WTC11 (cell line): Measurements from ENCODE around the gene CACNA1E. TPM values are rescaled to one million over a fixed set of nuclear protein-coding genes. Genes with fewer than 3 reads are reported as not detected.

Source experiments
- ATAC-seq: fragments of 200-7000 bp; cut with Tn5 transposase; 2 replicates; pipeline ENCODE4 v1.10.0; 2021; ENCODE audit warnings: mild to moderate bottlenecking, moderate library complexity
- CTCF ChIA-PET: fragments of 300-600 bp; sonication (Branson Sonifier 250); formaldehyde crosslinking; loops from one replicate; lab custom pipeline; 2021; ENCODE audit warnings: antibody characterized with exemption; lab: Charles Lee
- POLR2A ChIA-PET: fragments of 350-600 bp; sonication (Branson Sonifier 250); formaldehyde crosslinking; loops from one replicate; lab custom pipeline; 2021; ENCODE audit warnings: antibody characterized with exemption; lab: Charles Lee
- DNase-seq: peaks from one replicate; pipeline ENCODE4 v3.0.0; 2021; ENCODE audit warnings: low spot score
- H3K27ac Mint-ChIP-seq: 2 replicates; pipeline ENCODE4 v1.8.0; 2021; ENCODE audit warnings: mixed read lengths
- H3K27me3 Mint-ChIP-seq: 2 replicates; pipeline ENCODE4 v1.8.0; 2021; ENCODE audit warnings: low read depth, mild to moderate bottlenecking, moderate library complexity, mixed read lengths
- H3K36me3 Mint-ChIP-seq: 2 replicates; pipeline ENCODE4 v1.8.0; 2021; ENCODE audit warnings: mixed read lengths
- H3K4me1 Mint-ChIP-seq: 2 replicates; pipeline ENCODE4 v1.8.0; 2022; ENCODE audit warnings: mixed read lengths
- H3K4me3 Mint-ChIP-seq: 2 replicates; pipeline ENCODE4 v1.8.0; 2021; ENCODE audit warnings: mild to moderate bottlenecking, moderate library complexity, mixed read lengths
- H3K9me3 Mint-ChIP-seq: 2 replicates; pipeline ENCODE4 v1.8.0; 2021; ENCODE audit warnings: mixed read lengths
- EMX1 ChIP-seq: fragments of 250-450 bp; sonication (Bioruptor Pico); IDR thresholded peaks from 2 replicates; pipeline ENCODE4 v1.8.0; 2021; ENCODE audit warnings: mild to moderate bottlenecking
- ETV6 ChIP-seq: sonication (generic); formaldehyde crosslinking; IDR thresholded peaks from 2 replicates; pipeline ENCODE4 v1.8.1; 2022; ENCODE audit warnings: mild to moderate bottlenecking, missing genetic modification reagents
- FOXP1 ChIP-seq: sonication (generic); formaldehyde crosslinking; IDR thresholded peaks from 2 replicates; pipeline ENCODE4 v1.8.0; 2022; ENCODE audit warnings: missing genetic modification reagents, mild to moderate bottlenecking, moderate library complexity, borderline replicate concordance
- HMGA2 ChIP-seq: fragments of 250-450 bp; sonication (Bioruptor Pico); IDR thresholded peaks from 2 replicates; pipeline ENCODE4 v1.4.0; 2021; ENCODE audit warnings: mild to moderate bottlenecking, moderate library complexity
- MYBL2 ChIP-seq: sonication (generic); formaldehyde crosslinking; IDR thresholded peaks from 2 replicates; pipeline ENCODE4 v1.8.1; 2023; ENCODE audit warnings: mild to moderate bottlenecking, moderate library complexity, missing genetic modification reagents
- NFE2L1 ChIP-seq: sonication (generic); formaldehyde crosslinking; IDR thresholded peaks from 2 replicates; pipeline ENCODE4 v1.8.1; 2023; ENCODE audit warnings: missing genetic modification reagents
- NR2C2 ChIP-seq: sonication (generic); formaldehyde crosslinking; IDR thresholded peaks from 2 replicates; pipeline ENCODE4 v1.8.0; 2022; ENCODE audit warnings: mild to moderate bottlenecking, missing genetic modification reagents
- TEAD4 ChIP-seq: sonication (generic); formaldehyde crosslinking; IDR thresholded peaks from 2 replicates; pipeline ENCODE4 v1.8.0; 2022; ENCODE audit warnings: mild to moderate bottlenecking, missing genetic modification reagents
- ZNF138 ChIP-seq: sonication (generic); formaldehyde crosslinking; conservative IDR thresholded peaks from 2 replicates; pipeline ENCODE4 v1.8.1; 2022; ENCODE audit warnings: mild to moderate bottlenecking, moderate library complexity, missing genetic modification reagents
- ZNF317 ChIP-seq: sonication (generic); formaldehyde crosslinking; IDR thresholded peaks from 2 replicates; pipeline ENCODE4 v1.8.1; 2023; ENCODE audit warnings: low read depth, mild to moderate bottlenecking, moderate library complexity, missing genetic modification reagents, borderline replicate concordance
- total RNA-seq: library from RNA; stranded (reverse); gene quantifications from 3 replicates; pipeline ENCODE4 v1.2.3, GENCODE V29; 2021
- TF ChIP-seq, protein P1 (sequence below): sonication (generic); formaldehyde crosslinking; IDR thresholded peaks from 2 replicates; pipeline ENCODE4 v1.8.1; 2022; ENCODE audit warnings: low read depth, missing genetic modification reagents, borderline replicate concordance
- TF ChIP-seq, protein P2 (sequence below): sonication (generic); formaldehyde crosslinking; IDR thresholded peaks from 2 replicates; pipeline ENCODE4 v1.8.0; 2022; ENCODE audit warnings: mild to moderate bottlenecking, missing genetic modification reagents
- TF ChIP-seq, protein P3 (sequence below): sonication (generic); formaldehyde crosslinking; IDR thresholded peaks from 2 replicates; pipeline ENCODE4 v1.8.1; 2023; ENCODE audit warnings: mild to moderate bottlenecking, missing genetic modification reagents, borderline replicate concordance
- TF ChIP-seq, protein P4 (sequence below): sonication (generic); formaldehyde crosslinking; IDR thresholded peaks from 2 replicates; pipeline ENCODE4 v1.8.0; 2022; ENCODE audit warnings: mild to moderate bottlenecking, missing genetic modification reagents
- TF ChIP-seq, protein P5 (sequence below): sonication (generic); formaldehyde crosslinking; conservative IDR thresholded peaks from 2 replicates; pipeline ENCODE4 v1.8.1; 2022; ENCODE audit warnings: mild to moderate bottlenecking, missing genetic modification reagents
- TF ChIP-seq, protein P6 (sequence below): sonication (generic); formaldehyde crosslinking; IDR thresholded peaks from 2 replicates; pipeline ENCODE4 v1.8.1; 2022; ENCODE audit warnings: missing genetic modification reagents, borderline replicate concordance
- TF ChIP-seq, protein P7 (sequence below): sonication (generic); formaldehyde crosslinking; IDR thresholded peaks from 2 replicates; pipeline ENCODE4 v1.8.0; 2022; ENCODE audit warnings: missing genetic modification reagents
- TF ChIP-seq, protein P8 (sequence below): sonication (generic); formaldehyde crosslinking; IDR thresholded peaks from 2 replicates; pipeline ENCODE4 v1.8.0; 2023; ENCODE audit warnings: mild to moderate bottlenecking, missing genetic modification reagents

The CACNA1E gene
- total RNA-seq, 1 experiment from 2014 or later: 0.63 TPM

DNA sequence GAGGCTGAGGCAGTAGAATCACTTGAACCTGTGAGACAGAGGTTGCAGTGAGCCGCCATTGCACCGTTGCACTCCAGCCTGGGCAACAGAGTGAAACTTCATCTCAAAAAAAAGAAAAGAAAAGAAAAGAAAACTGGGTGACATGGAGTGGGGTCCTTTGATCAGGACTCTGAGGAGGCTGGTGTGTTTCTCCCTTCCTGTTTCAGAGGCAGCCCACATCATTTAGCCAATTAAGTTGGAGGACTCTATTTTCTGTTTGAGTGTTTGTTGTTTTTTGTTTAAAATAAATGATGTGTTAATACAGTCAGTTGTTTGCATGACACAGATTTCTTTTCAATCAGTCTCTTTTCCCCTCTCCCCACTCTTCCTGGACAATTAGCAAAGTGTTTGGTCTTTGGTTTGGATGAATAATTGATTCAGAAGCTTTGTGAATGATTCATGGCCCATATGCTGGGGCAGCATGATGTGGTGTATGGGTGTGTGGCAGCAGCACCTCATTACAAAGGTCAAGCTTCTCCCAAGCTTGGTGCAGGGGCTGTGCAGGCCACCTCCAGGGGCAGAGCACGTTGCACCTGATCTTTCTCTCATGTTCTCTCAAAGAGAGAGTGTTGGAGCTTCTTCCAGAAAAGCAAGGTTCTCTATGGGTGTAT is 48.8 kb downstream of the CACNA1E start:
- peaks cover 2% of the 10 kb centered on the region; the same call in 1 of the 2 replicates for H3K27me3 Mint-ChIP-seq
- peaks cover 15% of the 10 kb centered on the region for H3K36me3 Mint-ChIP-seq
- ChIA-PET CTCF (no interaction called here), POLR2A (no interaction called here)
- no peak overlapping the region for H3K27ac Mint-ChIP-seq
- no peak for TF ChIP-seq FOXP1 (CRISPR knock-in tag)
- TF ChIP-seq, protein P1, sequence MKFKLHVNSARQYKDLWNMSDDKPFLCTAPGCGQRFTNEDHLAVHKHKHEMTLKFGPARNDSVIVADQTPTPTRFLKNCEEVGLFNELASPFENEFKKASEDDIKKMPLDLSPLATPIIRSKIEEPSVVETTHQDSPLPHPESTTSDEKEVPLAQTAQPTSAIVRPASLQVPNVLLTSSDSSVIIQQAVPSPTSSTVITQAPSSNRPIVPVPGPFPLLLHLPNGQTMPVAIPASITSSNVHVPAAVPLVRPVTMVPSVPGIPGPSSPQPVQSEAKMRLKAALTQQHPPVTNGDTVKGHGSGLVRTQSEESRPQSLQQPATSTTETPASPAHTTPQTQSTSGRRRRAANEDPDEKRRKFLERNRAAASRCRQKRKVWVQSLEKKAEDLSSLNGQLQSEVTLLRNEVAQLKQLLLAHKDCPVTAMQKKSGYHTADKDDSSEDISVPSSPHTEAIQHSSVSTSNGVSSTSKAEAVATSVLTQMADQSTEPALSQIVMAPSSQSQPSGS (CRISPR knock-in tag): no peak
- no peak for TF ChIP-seq NR2C2
- no peak for TF ChIP-seq EMX1 (CRISPR knock-in tag)
- no peak for TF ChIP-seq TEAD4 (CRISPR knock-in tag)
- TF ChIP-seq, protein P2, sequence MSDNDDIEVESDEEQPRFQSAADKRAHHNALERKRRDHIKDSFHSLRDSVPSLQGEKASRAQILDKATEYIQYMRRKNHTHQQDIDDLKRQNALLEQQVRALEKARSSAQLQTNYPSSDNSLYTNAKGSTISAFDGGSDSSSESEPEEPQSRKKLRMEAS (CRISPR knock-in tag): no peak
- TF ChIP-seq, protein P3, sequence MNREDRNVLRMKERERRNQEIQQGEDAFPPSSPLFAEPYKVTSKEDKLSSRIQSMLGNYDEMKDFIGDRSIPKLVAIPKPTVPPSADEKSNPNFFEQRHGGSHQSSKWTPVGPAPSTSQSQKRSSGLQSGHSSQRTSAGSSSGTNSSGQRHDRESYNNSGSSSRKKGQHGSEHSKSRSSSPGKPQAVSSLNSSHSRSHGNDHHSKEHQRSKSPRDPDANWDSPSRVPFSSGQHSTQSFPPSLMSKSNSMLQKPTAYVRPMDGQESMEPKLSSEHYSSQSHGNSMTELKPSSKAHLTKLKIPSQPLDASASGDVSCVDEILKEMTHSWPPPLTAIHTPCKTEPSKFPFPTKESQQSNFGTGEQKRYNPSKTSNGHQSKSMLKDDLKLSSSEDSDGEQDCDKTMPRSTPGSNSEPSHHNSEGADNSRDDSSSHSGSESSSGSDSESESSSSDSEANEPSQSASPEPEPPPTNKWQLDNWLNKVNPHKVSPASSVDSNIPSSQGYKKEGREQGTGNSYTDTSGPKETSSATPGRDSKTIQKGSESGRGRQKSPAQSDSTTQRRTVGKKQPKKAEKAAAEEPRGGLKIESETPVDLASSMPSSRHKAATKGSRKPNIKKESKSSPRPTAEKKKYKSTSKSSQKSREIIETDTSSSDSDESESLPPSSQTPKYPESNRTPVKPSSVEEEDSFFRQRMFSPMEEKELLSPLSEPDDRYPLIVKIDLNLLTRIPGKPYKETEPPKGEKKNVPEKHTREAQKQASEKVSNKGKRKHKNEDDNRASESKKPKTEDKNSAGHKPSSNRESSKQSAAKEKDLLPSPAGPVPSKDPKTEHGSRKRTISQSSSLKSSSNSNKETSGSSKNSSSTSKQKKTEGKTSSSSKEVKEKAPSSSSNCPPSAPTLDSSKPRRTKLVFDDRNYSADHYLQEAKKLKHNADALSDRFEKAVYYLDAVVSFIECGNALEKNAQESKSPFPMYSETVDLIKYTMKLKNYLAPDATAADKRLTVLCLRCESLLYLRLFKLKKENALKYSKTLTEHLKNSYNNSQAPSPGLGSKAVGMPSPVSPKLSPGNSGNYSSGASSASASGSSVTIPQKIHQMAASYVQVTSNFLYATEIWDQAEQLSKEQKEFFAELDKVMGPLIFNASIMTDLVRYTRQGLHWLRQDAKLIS (CRISPR knock-in tag): no peak
- TF ChIP-seq, protein P4, sequence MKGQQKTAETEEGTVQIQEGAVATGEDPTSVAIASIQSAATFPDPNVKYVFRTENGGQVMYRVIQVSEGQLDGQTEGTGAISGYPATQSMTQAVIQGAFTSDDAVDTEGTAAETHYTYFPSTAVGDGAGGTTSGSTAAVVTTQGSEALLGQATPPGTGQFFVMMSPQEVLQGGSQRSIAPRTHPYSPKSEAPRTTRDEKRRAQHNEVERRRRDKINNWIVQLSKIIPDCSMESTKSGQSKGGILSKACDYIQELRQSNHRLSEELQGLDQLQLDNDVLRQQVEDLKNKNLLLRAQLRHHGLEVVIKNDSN (CRISPR knock-in tag): no peak
- TF ChIP-seq NFE2L1 (CRISPR knock-in tag): no peak
- TF ChIP-seq HMGA2 (CRISPR knock-in tag): no peak
- TF ChIP-seq, protein P5, sequence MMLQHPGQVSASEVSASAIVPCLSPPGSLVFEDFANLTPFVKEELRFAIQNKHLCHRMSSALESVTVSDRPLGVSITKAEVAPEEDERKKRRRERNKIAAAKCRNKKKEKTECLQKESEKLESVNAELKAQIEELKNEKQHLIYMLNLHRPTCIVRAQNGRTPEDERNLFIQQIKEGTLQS: no peak
- TF ChIP-seq ETV6 (CRISPR knock-in tag): no peak
- no peak for TF ChIP-seq ZNF138 (CRISPR knock-in tag)
- no peak for TF ChIP-seq ZNF317
- no peak for TF ChIP-seq MYBL2 (CRISPR knock-in tag)
- TF ChIP-seq, protein P6, sequence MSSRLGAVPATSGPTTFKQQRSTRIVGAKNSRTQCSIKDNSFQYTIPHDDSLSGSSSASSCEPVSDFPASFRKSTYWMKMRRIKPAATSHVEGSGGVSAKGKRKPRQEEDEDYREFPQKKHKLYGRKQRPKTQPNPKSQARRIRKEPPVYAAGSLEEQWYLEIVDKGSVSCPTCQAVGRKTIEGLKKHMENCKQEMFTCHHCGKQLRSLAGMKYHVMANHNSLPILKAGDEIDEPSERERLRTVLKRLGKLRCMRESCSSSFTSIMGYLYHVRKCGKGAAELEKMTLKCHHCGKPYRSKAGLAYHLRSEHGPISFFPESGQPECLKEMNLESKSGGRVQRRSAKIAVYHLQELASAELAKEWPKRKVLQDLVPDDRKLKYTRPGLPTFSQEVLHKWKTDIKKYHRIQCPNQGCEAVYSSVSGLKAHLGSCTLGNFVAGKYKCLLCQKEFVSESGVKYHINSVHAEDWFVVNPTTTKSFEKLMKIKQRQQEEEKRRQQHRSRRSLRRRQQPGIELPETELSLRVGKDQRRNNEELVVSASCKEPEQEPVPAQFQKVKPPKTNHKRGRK (CRISPR knock-in tag): no peak
- TF ChIP-seq, protein P7, sequence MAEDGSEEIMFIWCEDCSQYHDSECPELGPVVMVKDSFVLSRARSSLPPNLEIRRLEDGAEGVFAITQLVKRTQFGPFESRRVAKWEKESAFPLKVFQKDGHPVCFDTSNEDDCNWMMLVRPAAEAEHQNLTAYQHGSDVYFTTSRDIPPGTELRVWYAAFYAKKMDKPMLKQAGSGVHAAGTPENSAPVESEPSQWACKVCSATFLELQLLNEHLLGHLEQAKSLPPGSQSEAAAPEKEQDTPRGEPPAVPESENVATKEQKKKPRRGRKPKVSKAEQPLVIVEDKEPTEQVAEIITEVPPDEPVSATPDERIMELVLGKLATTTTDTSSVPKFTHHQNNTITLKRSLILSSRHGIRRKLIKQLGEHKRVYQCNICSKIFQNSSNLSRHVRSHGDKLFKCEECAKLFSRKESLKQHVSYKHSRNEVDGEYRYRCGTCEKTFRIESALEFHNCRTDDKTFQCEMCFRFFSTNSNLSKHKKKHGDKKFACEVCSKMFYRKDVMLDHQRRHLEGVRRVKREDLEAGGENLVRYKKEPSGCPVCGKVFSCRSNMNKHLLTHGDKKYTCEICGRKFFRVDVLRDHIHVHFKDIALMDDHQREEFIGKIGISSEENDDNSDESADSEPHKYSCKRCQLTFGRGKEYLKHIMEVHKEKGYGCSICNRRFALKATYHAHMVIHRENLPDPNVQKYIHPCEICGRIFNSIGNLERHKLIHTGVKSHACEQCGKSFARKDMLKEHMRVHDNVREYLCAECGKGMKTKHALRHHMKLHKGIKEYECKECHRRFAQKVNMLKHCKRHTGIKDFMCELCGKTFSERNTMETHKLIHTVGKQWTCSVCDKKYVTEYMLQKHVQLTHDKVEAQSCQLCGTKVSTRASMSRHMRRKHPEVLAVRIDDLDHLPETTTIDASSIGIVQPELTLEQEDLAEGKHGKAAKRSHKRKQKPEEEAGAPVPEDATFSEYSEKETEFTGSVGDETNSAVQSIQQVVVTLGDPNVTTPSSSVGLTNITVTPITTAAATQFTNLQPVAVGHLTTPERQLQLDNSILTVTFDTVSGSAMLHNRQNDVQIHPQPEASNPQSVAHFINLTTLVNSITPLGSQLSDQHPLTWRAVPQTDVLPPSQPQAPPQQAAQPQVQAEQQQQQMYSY: no peak
- TF ChIP-seq, protein P8, sequence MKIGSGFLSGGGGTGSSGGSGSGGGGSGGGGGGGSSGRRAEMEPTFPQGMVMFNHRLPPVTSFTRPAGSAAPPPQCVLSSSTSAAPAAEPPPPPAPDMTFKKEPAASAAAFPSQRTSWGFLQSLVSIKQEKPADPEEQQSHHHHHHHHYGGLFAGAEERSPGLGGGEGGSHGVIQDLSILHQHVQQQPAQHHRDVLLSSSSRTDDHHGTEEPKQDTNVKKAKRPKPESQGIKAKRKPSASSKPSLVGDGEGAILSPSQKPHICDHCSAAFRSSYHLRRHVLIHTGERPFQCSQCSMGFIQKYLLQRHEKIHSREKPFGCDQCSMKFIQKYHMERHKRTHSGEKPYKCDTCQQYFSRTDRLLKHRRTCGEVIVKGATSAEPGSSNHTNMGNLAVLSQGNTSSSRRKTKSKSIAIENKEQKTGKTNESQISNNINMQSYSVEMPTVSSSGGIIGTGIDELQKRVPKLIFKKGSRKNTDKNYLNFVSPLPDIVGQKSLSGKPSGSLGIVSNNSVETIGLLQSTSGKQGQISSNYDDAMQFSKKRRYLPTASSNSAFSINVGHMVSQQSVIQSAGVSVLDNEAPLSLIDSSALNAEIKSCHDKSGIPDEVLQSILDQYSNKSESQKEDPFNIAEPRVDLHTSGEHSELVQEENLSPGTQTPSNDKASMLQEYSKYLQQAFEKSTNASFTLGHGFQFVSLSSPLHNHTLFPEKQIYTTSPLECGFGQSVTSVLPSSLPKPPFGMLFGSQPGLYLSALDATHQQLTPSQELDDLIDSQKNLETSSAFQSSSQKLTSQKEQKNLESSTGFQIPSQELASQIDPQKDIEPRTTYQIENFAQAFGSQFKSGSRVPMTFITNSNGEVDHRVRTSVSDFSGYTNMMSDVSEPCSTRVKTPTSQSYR: no peak
- peaks cover 8% of the 10 kb centered on the region for H3K4me1 Mint-ChIP-seq
- DNase-seq: no peak
- no peak overlapping the region for H3K4me3 Mint-ChIP-seq
- peak; percentile 22; the same call in 1 of the 2 replicates for ATAC-seq
- H3K9me3 Mint-ChIP-seq: peaks cover 30% of the 10 kb centered on the region
